Erythroblast (primary cell): ENCODE data around the gene PKD1L1.

ENCODE experiments used
- GATA1 ChIP-seq: IDR thresholded peaks from 2 replicates; pipeline ENCODE4 v1.6.1; 2011; ENCODE audit warnings: low read depth, mild to moderate bottlenecking, control low read depth, low read length, moderate library complexity
- POLR2A ChIP-seq: IDR thresholded peaks from 2 replicates; pipeline ENCODE4 v1.6.1; 2011; ENCODE audit warnings: mild to moderate bottlenecking, low read length

- TF ChIP-seq POLR2A (no peak), GATA1 (no peak)
These were observed 58.5 kb downstream of the PKD1L1 start for GRCh38 chr7:47889723-47890122.
